CD8-positive, alpha-beta memory T cell (primary cell): Measurements from ENCODE around the gene DMWD. TPM values are rescaled to one million over a fixed set of nuclear protein-coding genes. Genes with fewer than 3 reads are reported as not detected.

Experiments
- CTCF ChIA-PET: fragments of 350-600 bp; sonication (Branson Sonifier 250); formaldehyde crosslinking; loops from one replicate; lab custom pipeline; 2021; ENCODE audit warnings: antibody characterized with exemption; lab: Charles Lee
- POLR2A ChIA-PET: fragments of 350-600 bp; sonication (Branson Sonifier 250); formaldehyde crosslinking; loops from one replicate; lab custom pipeline; 2021; ENCODE audit warnings: antibody characterized with exemption; lab: Charles Lee
- DNase-seq, 5 donors: peaks; one replicate each; pipeline versions ENCODE4 v3.0.0 to v3.0.0-alpha.2; 2020 to 2022; ENCODE audit warnings: mixed read lengths in 1 of 5
- H3K27ac ChIP-seq: one replicate; pipeline ENCODE4 v1.7.0; 2013; ENCODE audit warnings: low read depth, mild to moderate bottlenecking, low read length, moderate library complexity
- H3K27me3 ChIP-seq: 2 replicates; pipeline ENCODE4 v1.7.0; 2013; ENCODE audit warnings: low read length, mild to moderate bottlenecking; ENCODE audit not compliant: insufficient read depth, poor library complexity, severe bottlenecking
- H3K36me3 ChIP-seq: 2 replicates; pipeline ENCODE4 v1.7.0; 2013; ENCODE audit warnings: mild to moderate bottlenecking, low read length, moderate library complexity; ENCODE audit not compliant: insufficient read depth
- H3K4me1 ChIP-seq: 2 replicates; pipeline ENCODE4 v1.7.0; 2013; ENCODE audit warnings: mild to moderate bottlenecking, low read length, moderate library complexity; ENCODE audit not compliant: insufficient read depth
- H3K4me3 ChIP-seq: 2 replicates; pipeline ENCODE4 v1.7.0; 2013; ENCODE audit warnings: mild to moderate bottlenecking, low read length
- H3K9me3 ChIP-seq: 2 replicates; pipeline ENCODE4 v1.7.0; 2013; ENCODE audit warnings: mild to moderate bottlenecking, low read length
- H3K27ac Mint-ChIP-seq, 8 donors: one replicate each; pipeline ENCODE4 v1.8.0; 2020 to 2021; ENCODE audit warnings: mixed read lengths in 8 of 8, mild to moderate bottlenecking in 6 of 8, inconsistent platforms in 3 of 8, moderate library complexity in 3 of 8
- H3K27me3 Mint-ChIP-seq, 2 donors: one replicate each; pipeline ENCODE4 v1.8.0; 2020 to 2021; ENCODE audit warnings: mixed read lengths in 2 of 2, mild to moderate bottlenecking in 1 of 2, moderate library complexity in 1 of 2
- H3K36me3 Mint-ChIP-seq, 3 donors: one replicate each; pipeline ENCODE4 v1.8.0; 2020 to 2021; ENCODE audit warnings: mixed read lengths in 3 of 3, inconsistent platforms in 1 of 3, mild to moderate bottlenecking in 1 of 3
- H3K4me1 Mint-ChIP-seq, 3 donors: one replicate each; pipeline ENCODE4 v1.8.0; 2020 to 2021; ENCODE audit warnings: mixed read lengths in 3 of 3, inconsistent platforms in 1 of 3, mild to moderate bottlenecking in 1 of 3
- H3K4me3 Mint-ChIP-seq, 7 donors: one replicate each; pipeline ENCODE4 v1.8.0; 2020 to 2021; ENCODE audit warnings: mixed read lengths in 7 of 7, mild to moderate bottlenecking in 6 of 7, moderate library complexity in 4 of 7, inconsistent platforms in 2 of 7
- H3K9me3 Mint-ChIP-seq, 5 donors: one replicate each; pipeline ENCODE4 v1.8.0; 2020 to 2022; ENCODE audit warnings: mixed read lengths in 5 of 5, mild to moderate bottlenecking in 3 of 5, moderate library complexity in 2 of 5, inconsistent platforms in 1 of 5
- polyA plus RNA-seq: library from polyadenylated mRNA; unstranded; fragments of 300-500 nt; fragmentation: Illumina TruSeq; gene quantifications from one replicate; pipeline ENCODE4 v1.2.3, GENCODE V29; 2021
- total RNA-seq, 2 experiments: library from RNA; stranded (reverse); gene quantifications; one replicate each; pipeline ENCODE4 v1.2.3, GENCODE V29; 2021

Gene DMWD, protein sequence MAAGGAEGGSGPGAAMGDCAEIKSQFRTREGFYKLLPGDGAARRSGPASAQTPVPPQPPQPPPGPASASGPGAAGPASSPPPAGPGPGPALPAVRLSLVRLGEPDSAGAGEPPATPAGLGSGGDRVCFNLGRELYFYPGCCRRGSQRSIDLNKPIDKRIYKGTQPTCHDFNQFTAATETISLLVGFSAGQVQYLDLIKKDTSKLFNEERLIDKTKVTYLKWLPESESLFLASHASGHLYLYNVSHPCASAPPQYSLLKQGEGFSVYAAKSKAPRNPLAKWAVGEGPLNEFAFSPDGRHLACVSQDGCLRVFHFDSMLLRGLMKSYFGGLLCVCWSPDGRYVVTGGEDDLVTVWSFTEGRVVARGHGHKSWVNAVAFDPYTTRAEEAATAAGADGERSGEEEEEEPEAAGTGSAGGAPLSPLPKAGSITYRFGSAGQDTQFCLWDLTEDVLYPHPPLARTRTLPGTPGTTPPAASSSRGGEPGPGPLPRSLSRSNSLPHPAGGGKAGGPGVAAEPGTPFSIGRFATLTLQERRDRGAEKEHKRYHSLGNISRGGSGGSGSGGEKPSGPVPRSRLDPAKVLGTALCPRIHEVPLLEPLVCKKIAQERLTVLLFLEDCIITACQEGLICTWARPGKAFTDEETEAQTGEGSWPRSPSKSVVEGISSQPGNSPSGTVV
- total RNA-seq (10 to 100 TPM; 57.6 to 62.9 TPM), polyA plus RNA-seq (25.6 TPM)

DNA sequence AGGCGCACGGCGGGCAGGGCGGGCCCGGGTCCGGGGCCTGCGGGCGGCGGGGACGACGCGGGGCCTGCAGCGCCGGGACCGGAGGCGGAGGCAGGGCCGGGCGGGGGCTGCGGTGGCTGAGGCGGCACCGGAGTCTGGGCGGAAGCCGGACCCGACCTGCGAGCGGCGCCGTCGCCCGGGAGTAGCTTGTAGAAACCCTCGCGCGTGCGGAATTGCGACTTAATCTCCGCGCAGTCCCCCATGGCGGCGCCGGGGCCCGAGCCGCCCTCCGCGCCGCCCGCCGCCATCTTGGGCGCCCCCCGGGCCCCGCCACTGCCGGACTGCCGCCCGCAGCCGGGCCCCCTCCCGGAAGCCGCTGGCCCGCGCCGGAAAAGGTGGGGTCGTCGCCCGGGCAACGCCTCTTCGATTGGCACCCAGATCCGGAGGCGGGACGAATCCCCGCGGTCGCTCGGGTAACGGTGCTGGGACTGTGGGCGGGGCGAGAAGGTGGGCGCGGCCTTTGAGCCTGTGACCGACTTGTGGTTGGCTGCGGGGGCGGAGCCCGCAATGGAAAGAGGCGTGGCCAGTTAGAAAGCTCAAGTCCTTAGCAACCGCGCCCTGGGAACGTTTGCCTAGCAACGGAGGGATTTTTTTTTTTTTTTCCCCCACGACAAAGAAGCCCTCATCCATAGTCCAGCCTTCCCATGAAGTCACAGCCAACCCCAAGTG, at the start of gene DMWD:
DMWD (minus strand) TSS at position 376 of the 708 bp plus-strand sequence; CDS start at position 287, 89 bp downstream.
- Histone ChIP-seq H3K27ac (peak within 1 kb of the TSS; percentile 61), H3K9me3 (no peaks in the 10 kb centered on the region), H3K4me1 (peaks cover 30% of the 10 kb centered on the region), H3K4me3 (peak within 1 kb of the TSS; percentile 68), H3K36me3 (peaks cover 7% of the 10 kb centered on the region), H3K27me3 (peaks cover 11% of the 10 kb centered on the region)
- Mint-ChIP-seq H3K4me1 (peaks cover 41 to 52% (median 45%) of the 10 kb centered on the region in 3 donors), H3K36me3 (peaks cover 12 to 31% (median 15%) of the 10 kb centered on the region in 3 donors), H3K27ac (peak within 1 kb of the TSS; percentile 39 to 97 (median 92)), H3K27me3 (peaks cover 0 to 23% of the 10 kb centered on the region in 2 donors), H3K4me3 (peak within 1 kb of the TSS; percentile 82 to 96 (median 89)), H3K9me3 (no peaks in the 10 kb centered on the region)
- CTCF ChIA-PET: interaction anchor here (0.7 to 15.3 kb wide), 5 partner anchors 14 to 24 kb away, joined by 3 to 182 read pairs (median 3); partner anchors contain the start of gene SIX5
- DNase-seq: peak; percentile 98 to 100 (median 100)
- POLR2A ChIA-PET: interaction anchor here (0.6 to 1.9 kb wide), 5 partner anchors 23 to 111 kb away, joined by 4 to 20 read pairs (median 5); partner anchors contain the start of gene SIX5

DNA sequence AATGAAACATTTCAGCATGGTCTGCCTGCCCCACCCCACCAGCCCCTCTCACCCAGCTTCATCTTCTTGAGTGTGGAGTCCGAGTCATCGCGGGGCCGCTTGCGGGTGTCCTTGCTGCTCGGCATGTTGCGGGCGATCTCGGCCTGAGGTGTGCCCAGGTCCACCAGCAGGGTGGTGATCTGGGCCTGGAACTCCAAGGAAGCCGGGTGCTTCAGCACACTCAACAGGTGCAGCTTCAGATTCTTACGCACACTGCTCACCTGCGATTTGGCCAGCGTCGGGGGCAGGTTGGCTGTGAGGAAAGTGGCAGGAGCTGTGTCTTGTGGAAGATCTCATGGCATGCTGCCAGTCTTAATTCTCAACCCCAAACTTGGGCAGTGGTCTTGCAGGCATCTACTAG, 49.6 kb upstream of the DMWD start:
- H3K36me3 ChIP-seq: peaks cover 48% of the 10 kb centered on the region
- Mint-ChIP-seq H3K27ac (no peak overlapping the region), H3K36me3 (peaks cover 21 to 78% (median 33%) of the 10 kb centered on the region in 3 donors), H3K4me3 (no peak overlapping the region), H3K27me3 (no peaks in the 10 kb centered on the region), H3K9me3 (peaks cover 0 to 2% (median 0%) of the 10 kb centered on the region in 5 donors), H3K4me1 (peaks cover 4 to 7% (median 7%) of the 10 kb centered on the region in 3 donors)
- no peak overlapping the region for H3K27ac ChIP-seq
- CTCF ChIA-PET: no interaction called here
- no peaks in the 10 kb centered on the region for H3K9me3 ChIP-seq
- no peak overlapping the region for H3K4me3 ChIP-seq
- no peaks in the 10 kb centered on the region for H3K27me3 ChIP-seq
- POLR2A ChIA-PET: no interaction called here
- no peaks in the 10 kb centered on the region for H3K4me1 ChIP-seq
- DNase-seq: no peak

DNA sequence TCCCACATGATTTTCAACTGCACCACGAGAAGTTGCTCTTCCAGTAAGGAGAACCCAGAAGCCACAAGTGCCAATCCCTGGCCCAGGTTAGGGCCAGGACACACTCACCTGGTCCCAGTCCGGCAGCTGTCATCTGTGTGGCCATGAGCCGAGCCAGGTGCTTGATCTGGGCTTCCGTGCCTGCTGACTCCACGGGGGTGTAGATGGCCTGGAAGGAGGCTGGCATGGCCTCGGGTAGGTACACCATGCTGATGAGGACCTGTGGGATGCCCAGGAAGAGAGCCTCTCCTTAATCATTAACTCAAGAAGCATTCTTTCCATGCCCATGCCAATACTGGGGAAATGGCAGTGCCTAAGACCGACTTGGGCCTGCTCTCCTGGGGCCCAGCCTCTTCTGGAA, 42.3 kb upstream of the DMWD start:
- H3K27me3 ChIP-seq: no peaks in the 10 kb centered on the region
- peaks cover 0 to 2% (median 0%) of the 10 kb centered on the region in 5 donors for H3K9me3 Mint-ChIP-seq
- peaks cover 15 to 84% (median 28%) of the 10 kb centered on the region in 3 donors for H3K36me3 Mint-ChIP-seq
- CTCF ChIA-PET: interaction anchor here (0.7 kb wide), 1 partner anchor 11 kb away, joined by 3 read pairs; no protein-coding TSS in a partner anchor
- H3K27ac ChIP-seq: no peak overlapping the region
- no peak overlapping the region for H3K4me3 Mint-ChIP-seq
- POLR2A ChIA-PET: no interaction called here
- no peaks in the 10 kb centered on the region for H3K9me3 ChIP-seq
- H3K4me1 Mint-ChIP-seq: no peaks in the 10 kb centered on the region
- H3K4me1 ChIP-seq: no peaks in the 10 kb centered on the region
- H3K27ac Mint-ChIP-seq: no peak overlapping the region
- no peak overlapping the region for H3K4me3 ChIP-seq
- H3K36me3 ChIP-seq: peaks cover 47% of the 10 kb centered on the region
- H3K27me3 Mint-ChIP-seq: peaks cover 0 to 3% of the 10 kb centered on the region in 2 donors
- DNase-seq: peak in 1 of 5 donors; percentile 12

DNA sequence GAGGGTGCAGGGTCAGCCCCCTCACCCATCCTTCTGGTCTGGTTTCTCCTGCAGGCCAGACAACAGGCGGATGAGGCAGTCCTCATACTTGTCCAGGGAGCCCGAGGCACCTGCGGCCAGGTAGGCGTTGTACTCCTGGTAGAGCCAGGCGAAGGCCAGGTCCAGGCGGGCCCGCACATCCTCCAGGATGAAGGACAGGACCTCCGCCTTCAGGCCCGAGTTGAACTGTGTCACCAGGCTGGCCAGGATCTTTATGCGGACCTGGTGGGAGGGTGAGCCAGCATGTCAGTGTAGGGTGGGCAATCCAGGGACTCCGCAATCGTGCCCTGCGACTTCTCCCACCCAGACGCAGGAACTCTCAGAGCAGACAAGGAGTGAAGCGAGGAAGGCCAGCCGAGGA, 36.3 kb upstream of the DMWD start:
- ChIA-PET POLR2A (no interaction called here), CTCF (no interaction called here)
- peaks cover 0 to 3% of the 10 kb centered on the region in 2 donors for H3K27me3 Mint-ChIP-seq

DNA sequence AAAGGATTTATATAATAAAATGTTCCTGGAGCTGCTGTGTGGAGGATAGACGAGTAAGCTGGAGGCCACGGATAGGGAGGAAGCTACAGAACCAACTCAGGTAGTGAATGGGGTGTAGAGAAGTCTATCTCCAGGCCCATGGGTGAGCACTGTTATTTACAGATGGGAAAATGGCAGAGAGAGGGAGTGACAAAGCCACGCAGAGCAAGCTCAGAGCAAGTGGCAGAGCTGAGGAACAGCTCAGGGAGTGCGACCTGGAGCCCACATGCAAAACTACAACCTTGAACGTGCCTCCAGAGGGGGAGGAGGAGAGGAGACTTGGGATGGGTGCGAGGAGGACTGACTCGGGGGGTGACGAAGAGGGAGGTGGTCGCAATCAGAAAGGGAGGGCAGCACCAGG, 35.9 kb upstream of the DMWD start:
- Histone ChIP-seq H3K4me1 (no peaks in the 10 kb centered on the region), H3K9me3 (no peaks in the 10 kb centered on the region), H3K36me3 (peaks cover 41% of the 10 kb centered on the region), H3K4me3 (no peak overlapping the region), H3K27me3 (no peaks in the 10 kb centered on the region), H3K27ac (no peak overlapping the region)
- CTCF ChIA-PET: no interaction called here
- H3K27ac Mint-ChIP-seq: peak overlapping the region in 2 of 8 donors; percentile 8 to 70
- peaks cover 10 to 86% (median 29%) of the 10 kb centered on the region in 3 donors for H3K36me3 Mint-ChIP-seq
- POLR2A ChIA-PET: no interaction called here
- no peak overlapping the region for H3K4me3 Mint-ChIP-seq
- H3K4me1 Mint-ChIP-seq: peaks cover 0 to 2% (median 0%) of the 10 kb centered on the region in 3 donors
- DNase-seq: no peak
- peaks cover 0 to 3% of the 10 kb centered on the region in 2 donors for H3K27me3 Mint-ChIP-seq
- no peaks in the 10 kb centered on the region for H3K9me3 Mint-ChIP-seq

More for the DNA sequence above, 36.3 kb upstream of the DMWD start:
- no peak for DNase-seq
- Mint-ChIP-seq H3K36me3 (peaks cover 10 to 88% (median 29%) of the 10 kb centered on the region in 3 donors), H3K4me3 (no peak overlapping the region), H3K4me1 (peaks cover 0 to 2% (median 0%) of the 10 kb centered on the region in 3 donors), H3K27ac (peak overlapping the region in 1 of 8 donors; percentile 47), H3K9me3 (no peaks in the 10 kb centered on the region)
- H3K4me3 ChIP-seq: no peak overlapping the region
- H3K4me1 ChIP-seq: no peaks in the 10 kb centered on the region
- no peaks in the 10 kb centered on the region for H3K27me3 ChIP-seq
- H3K9me3 ChIP-seq: no peaks in the 10 kb centered on the region
- H3K27ac ChIP-seq: no peak overlapping the region
- H3K36me3 ChIP-seq: peaks cover 41% of the 10 kb centered on the region

DNA sequence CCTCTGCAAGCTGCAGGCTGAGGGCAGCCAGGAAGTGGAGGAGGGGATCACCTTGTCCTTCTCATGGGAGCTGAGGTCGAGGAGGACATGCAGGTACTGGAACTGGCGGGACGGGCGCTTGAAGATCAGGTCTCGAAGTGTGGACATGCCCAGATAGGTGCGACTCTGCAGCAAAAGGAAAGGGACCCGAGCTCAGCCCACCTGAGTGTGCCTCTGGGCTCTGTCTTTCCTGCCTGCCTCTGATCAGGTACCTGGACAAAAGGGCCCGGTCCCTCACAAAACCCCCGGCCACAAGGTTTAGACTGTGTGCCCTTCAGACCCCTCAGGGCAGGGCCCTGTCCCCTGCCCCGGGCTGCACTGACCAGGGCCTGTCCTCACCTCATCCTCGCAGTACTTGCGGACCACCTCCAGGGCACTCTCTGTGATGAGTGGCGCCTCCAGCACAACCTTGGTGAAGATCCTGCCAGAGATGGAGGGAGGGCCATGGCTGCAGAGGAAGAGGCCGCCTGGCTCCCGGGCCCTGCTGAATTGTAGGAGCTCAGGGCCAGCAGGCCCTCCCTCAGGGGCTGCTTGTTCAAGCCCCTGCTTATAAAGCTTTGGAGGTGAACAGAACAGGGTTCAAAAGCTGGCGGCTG, 34.9 kb upstream of the DMWD start:
- Mint-ChIP-seq H3K27ac (no peak overlapping the region), H3K4me3 (no peak overlapping the region), H3K36me3 (peaks cover 10 to 91% (median 29%) of the 10 kb centered on the region in 3 donors), H3K4me1 (peaks cover 0 to 2% (median 0%) of the 10 kb centered on the region in 3 donors), H3K9me3 (no peaks in the 10 kb centered on the region), H3K27me3 (peaks cover 0 to 3% of the 10 kb centered on the region in 2 donors)
- no peak for DNase-seq
- H3K9me3 ChIP-seq: no peaks in the 10 kb centered on the region
- H3K27me3 ChIP-seq: no peaks in the 10 kb centered on the region
- CTCF ChIA-PET: no interaction called here
- POLR2A ChIA-PET: no interaction called here
- no peak overlapping the region for H3K27ac ChIP-seq
- no peaks in the 10 kb centered on the region for H3K4me1 ChIP-seq
- H3K36me3 ChIP-seq: peaks cover 41% of the 10 kb centered on the region
- H3K4me3 ChIP-seq: no peak overlapping the region

DNA sequence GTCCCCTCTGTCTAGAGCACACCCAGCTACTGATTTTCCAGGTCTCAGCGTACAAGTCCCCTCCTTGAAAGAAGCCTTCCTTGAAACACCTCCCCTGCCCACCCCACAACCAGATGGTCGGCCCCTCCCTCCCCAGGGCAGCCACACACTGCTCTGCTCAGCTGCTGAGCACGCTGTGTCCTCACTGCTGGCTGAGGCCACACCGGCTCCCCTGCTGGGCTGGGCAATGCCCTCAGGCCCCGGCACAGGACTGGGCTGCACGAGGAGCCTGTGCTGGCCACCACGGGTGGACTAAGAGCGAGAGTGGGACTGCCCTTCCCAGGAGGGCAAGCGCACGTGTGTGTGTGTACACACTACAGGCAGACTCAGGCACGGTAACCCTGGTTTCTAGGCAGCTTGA, 34.3 kb upstream of the DMWD start:
- no peak overlapping the region for H3K4me3 ChIP-seq
- H3K4me1 Mint-ChIP-seq: peaks cover 0 to 2% (median 0%) of the 10 kb centered on the region in 3 donors
- DNase-seq: no peak
- H3K4me3 Mint-ChIP-seq: no peak overlapping the region
- H3K27ac Mint-ChIP-seq: no peak overlapping the region
- ChIA-PET CTCF (no interaction called here), POLR2A (no interaction called here)
- H3K9me3 ChIP-seq: no peaks in the 10 kb centered on the region
- H3K36me3 ChIP-seq: peaks cover 35% of the 10 kb centered on the region
- H3K27me3 Mint-ChIP-seq: peaks cover 0 to 3% of the 10 kb centered on the region in 2 donors
- no peaks in the 10 kb centered on the region for H3K4me1 ChIP-seq
- H3K27ac ChIP-seq: no peak overlapping the region
- no peaks in the 10 kb centered on the region for H3K9me3 Mint-ChIP-seq
- no peaks in the 10 kb centered on the region for H3K27me3 ChIP-seq
- H3K36me3 Mint-ChIP-seq: peaks cover 10 to 85% (median 26%) of the 10 kb centered on the region in 3 donors
